KOPT-K1 (cell line): ENCODE measurements around the gene BPIFB6.

Experiments used
- H3K27ac ChIP-seq: fragments of 200-600 bp; sonication (generic); 2 replicates; pipeline ENCODE4 v1.5.1; 2016; ENCODE audit warnings: antibody characterized with exemption, mild to moderate bottlenecking, low read depth, low read length; ENCODE audit not compliant: poor library complexity, severe bottlenecking
- H3K36me3 ChIP-seq: fragments of 200-600 bp; sonication (generic); 2 replicates; pipeline ENCODE4 v1.5.1; 2017; ENCODE audit warnings: antibody characterized with exemption, mild to moderate bottlenecking, low read length, moderate library complexity; ENCODE audit not compliant: insufficient read depth
- H3K9me3 ChIP-seq: fragments of 200-600 bp; sonication (generic); 2 replicates; pipeline ENCODE4 v1.5.1; 2017; ENCODE audit warnings: antibody characterized with exemption, low read length, mild to moderate bottlenecking; ENCODE audit not compliant: insufficient read depth, poor library complexity, severe bottlenecking

The BPIFB6 gene

DNA sequence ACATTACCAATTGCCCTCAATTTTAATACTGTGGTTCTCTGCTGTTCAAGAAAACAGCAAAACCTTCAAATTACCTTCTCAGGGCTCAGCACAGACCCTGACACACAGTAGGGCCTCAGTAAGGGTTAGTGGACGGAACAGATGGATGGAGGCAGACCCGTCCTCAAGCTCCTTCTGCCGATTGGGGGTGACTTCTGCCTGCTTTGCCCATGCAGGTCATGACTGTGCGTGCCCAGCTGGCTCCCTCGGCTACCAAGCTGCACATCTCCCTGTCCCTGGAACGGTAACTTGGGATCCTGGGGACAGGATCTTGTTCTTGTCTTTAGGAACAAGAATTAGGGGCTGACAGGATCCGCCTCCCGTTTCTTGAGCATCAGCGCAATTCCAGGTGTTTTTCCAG, 38.2 kb downstream of the BPIFB6 start:
- Histone ChIP-seq H3K9me3 (no peaks in the 10 kb centered on the region), H3K36me3 (no peaks in the 10 kb centered on the region), H3K27ac (no peak overlapping the region)

DNA sequence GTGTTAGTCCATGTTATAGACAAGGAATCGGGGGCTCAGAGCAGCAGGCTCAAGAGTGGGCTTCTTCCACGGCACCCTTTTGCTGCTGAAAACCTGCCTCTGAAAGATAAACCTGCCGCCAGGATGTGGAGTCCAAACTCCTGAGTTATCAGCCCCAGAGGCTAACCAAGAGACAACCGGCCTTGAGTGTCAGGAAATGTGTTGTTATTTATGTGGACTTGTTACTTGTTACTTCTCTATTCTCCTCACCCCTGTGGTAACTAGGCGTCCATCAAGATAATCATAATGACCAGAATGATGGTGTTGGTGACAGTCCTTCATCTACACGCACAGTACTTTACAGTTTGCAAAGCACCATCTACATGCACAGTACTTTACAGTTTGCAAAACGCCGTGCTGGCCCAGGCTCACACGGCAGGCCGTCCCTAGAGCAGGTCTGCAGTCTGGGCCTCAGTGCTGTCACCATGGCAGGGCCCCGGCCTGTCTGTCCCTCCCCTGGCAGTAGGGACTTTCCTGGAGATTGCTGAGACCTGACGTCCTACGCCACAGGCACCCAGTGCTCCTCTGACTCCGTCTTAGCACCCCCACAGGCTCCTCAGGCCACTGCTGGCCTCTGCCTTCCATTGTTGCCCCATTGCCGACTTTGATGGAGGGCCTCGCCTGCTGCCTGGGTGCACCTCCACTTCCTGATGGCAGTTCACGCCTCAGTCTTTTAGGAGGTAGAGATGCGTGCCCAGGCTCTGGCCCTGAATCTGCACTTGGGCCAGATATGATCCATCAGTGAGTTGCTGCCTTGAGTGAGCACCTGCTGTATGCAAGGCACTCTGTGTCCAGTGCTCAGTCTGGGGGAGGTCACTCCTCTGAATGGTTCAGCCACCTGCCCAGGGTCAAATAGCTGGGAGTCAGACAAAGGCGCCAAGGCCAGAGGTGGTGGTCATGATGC, 38.9 kb downstream of the BPIFB6 start:
- Histone ChIP-seq H3K9me3 (no peaks in the 10 kb centered on the region), H3K27ac (no peak overlapping the region)

DNA sequence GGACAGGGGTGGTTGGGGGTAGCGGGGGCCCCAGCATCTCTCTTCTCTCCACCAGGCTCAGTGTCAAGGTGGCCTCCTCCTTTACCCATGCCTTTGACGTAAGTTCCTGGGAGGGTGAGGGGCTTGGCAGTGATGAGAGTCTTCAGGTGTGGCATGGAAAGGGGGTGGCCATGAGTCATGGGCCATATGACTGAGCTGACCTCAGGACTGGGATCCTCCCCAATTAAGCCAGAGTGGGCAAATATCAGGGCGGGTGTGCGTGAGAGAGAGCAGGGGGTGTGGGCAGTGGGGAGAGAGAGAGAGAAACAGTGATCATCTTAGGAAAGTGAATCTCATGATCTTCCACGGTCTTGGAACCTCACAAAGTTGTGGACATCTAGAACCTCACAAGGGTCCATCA, 39.8 kb downstream of the BPIFB6 start:
- Histone ChIP-seq H3K27ac (no peak overlapping the region), H3K36me3 (no peaks in the 10 kb centered on the region), H3K9me3 (no peaks in the 10 kb centered on the region)

More for the DNA sequence above, 38.9 kb downstream of the BPIFB6 start:
- H3K36me3 ChIP-seq: no peaks in the 10 kb centered on the region

DNA sequence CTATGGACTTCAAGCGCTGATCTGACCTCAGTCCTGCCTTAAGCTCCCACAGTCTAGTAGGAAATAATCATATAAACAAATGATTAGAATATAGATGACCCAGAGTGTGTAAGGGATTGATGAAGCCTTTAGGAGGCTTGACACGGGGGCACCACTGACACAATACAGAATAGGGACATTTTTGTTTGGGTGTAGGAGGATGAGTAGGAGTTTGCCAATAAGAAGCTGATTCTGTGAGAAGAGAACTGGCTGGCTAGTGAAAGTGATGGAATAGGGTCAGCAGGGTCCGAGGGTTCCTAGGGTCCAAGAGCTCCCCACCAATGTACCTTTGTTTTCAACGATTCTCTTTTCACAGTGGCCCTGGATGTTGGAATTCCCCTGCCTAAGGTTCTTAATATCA, 40.9 kb downstream of the BPIFB6 start:
- Histone ChIP-seq H3K9me3 (no peaks in the 10 kb centered on the region), H3K27ac (no peak overlapping the region), H3K36me3 (no peaks in the 10 kb centered on the region)

DNA sequence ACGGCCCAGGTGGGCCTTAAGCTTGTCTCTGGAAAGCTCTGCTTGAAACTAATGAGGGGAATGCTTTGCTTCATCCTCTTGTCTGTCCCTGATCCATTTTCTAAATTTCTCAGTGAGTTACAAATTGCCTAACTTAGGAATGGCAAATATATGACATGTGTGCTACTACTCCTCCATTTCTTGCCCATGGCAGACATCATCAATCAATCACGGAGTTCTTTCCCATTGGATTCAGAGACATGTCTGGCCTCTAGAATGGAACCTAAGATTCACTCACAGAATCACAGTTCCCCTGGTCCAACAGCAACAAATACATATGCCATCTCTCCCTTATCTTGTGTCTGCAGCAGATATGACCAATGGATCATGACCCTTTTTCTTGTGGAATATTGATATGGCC, 41.4 kb downstream of the BPIFB6 start:
- H3K27ac ChIP-seq: no peak overlapping the region
- no peaks in the 10 kb centered on the region for H3K9me3 ChIP-seq
- no peaks in the 10 kb centered on the region for H3K36me3 ChIP-seq

DNA sequence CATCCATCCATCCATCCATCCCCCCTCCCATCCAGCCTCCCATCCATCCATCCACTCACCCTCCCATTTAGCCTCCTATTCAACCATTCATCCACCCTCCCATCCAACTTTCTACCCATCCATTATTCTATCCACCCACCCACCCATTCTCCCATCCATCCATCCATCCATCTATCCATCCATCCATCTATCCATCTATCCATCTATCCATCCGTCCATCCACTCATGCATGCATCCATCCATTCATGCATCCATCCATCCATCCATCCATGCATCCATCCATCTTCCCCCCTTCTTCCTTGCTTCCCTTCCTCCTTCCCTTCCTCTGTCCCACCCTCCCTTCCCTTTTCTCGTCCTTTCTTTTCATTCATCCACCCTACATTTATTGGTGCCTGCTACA, 43.2 kb downstream of the BPIFB6 start:
- no peak overlapping the region for H3K27ac ChIP-seq
- no peaks in the 10 kb centered on the region for H3K9me3 ChIP-seq
- no peaks in the 10 kb centered on the region for H3K36me3 ChIP-seq

DNA sequence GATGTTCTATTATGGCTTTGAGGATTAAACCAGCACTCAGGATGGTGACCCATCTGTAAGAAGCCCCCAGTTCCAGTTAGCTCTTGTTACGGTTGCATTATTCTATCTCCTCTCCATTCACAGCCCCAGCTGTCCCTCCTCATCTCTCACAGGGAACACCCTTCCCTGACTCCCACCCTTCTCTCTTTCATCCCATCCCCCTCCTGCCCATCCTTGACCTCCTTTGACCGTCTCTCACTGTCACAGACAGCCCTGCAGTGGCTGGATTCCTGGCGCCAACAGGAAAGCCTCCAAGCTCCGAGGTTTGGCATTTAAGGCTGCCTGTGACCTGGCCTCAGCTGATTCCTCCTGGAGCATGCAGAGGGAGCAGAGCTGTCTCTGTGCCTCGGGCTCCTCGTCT, 43.8 kb downstream of the BPIFB6 start:
- no peak overlapping the region for H3K27ac ChIP-seq
- no peaks in the 10 kb centered on the region for H3K9me3 ChIP-seq
- H3K36me3 ChIP-seq: no peaks in the 10 kb centered on the region

DNA sequence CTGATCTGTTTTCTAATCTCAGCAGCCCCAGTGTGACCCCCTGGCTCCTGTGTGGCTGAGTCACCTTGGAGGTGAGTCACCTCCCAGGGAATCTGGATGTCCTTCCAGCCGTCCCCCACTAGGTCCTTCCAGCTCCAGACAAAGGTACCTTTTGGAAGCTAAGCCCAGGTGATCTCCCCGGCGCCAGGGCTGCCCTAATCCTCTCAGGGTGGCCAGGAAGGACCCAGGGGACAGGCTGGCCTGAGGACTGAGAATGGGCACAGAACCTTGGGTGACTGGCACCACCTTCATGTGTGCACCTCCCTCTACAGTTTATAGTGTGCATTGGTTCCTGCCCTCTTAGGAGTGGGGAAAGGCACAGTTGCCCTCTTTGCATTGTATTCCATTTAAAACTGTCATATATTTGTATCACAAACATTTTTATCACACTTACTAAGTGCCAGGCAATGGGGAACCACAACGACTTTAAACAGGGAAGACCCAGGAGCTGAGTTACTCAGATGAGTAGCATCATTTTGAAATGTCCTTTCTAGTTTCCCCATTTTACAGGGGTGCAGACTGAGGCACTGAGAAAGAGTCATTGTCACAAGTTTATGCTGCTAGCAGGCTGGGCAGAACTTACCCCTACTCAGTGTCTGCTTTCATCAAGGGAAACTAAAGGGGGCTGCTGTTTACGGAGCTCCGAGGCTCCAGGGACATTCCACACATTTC, 45.4 kb downstream of the BPIFB6 start:
- no peaks in the 10 kb centered on the region for H3K36me3 ChIP-seq
- H3K9me3 ChIP-seq: no peaks in the 10 kb centered on the region
- no peak overlapping the region for H3K27ac ChIP-seq

DNA sequence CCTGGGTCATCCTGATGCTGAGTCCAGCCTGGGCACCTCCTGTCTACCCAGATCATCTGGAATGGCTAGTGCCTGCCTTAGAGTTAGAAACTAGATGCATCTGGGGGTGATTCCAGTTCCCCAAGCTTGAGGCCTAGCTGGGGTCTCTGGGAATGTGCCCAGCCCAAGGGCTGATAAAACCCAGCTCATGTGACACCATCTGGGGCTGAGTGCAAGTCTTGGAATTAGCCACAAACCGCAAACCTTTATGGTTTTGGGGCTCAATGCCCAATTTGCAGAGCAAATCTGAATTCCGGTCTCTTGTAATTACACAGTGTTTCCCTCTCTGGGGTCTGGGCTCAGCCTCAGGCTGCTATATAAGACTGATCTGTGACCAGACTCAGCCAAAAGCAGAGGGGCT, 47.8 kb downstream of the BPIFB6 start, which contains the start of gene BPIFB4:
Gene BPIFB4 (plus strand): TSS at position 385 of the 400 bp plus-strand sequence. CDS start 1,884 bp downstream, outside the sequence.
- Histone ChIP-seq H3K27ac (no peak within 1 kb of the TSS), H3K36me3 (no peaks in the 10 kb centered on the region), H3K9me3 (no peaks in the 10 kb centered on the region)

DNA sequence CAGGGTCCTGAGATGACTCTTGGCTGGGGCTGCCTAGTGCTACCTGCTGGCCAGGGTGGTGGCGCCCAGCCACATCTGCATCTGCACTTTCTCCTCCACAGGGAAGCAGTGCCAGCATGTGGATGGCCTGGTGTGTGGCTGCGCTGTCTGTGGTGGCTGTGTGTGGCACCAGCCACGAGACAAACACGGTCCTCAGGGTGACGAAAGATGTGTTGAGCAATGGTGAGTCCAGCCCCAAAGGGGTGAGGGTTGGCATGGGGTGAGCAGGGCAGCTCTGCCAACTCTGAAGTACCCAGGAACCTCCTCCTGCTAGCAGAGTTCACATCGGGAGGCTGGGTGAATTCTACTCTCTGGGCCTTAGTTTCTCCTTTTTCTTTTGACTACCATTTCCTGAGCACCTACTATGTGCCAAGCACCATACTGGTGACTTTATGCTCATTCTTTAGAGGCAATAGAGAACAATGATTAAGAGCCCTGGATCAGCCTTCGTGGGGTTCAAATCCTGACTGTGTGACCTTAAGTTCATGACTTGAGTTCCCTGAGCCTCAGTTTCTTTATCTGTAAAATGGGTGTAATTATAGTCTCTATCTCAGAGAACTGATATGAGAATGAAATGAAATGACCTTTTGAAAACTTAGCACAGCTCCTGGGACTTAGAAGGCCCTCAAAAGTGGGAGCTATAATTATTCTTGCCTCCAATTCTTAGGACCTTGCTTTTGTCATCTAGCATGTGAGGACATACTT, 50.1 kb downstream of the BPIFB6 start:
- Histone ChIP-seq H3K9me3 (no peaks in the 10 kb centered on the region), H3K36me3 (no peaks in the 10 kb centered on the region), H3K27ac (no peak overlapping the region)

DNA sequence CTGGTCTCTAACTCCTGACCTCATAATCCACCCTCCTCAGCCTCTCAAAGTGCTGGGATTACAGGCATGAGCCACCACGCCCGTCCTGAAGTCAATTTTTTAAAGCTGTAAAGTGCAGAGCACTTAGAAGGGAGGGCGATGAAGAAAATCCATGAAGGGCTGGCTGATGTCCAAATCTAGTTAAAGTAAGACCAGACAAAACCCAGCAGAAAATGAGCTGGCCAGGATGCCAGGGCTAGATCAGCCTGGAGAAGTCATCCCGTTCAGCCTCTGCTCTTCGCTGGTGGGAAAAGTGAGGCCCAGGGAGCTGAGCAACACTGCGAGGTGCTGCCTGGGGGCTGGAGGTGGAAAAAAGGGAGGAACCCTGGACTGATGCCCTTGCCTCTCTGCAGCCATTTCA, 51.1 kb downstream of the BPIFB6 start:
- Histone ChIP-seq H3K27ac (no peak overlapping the region), H3K36me3 (no peaks in the 10 kb centered on the region)

DNA sequence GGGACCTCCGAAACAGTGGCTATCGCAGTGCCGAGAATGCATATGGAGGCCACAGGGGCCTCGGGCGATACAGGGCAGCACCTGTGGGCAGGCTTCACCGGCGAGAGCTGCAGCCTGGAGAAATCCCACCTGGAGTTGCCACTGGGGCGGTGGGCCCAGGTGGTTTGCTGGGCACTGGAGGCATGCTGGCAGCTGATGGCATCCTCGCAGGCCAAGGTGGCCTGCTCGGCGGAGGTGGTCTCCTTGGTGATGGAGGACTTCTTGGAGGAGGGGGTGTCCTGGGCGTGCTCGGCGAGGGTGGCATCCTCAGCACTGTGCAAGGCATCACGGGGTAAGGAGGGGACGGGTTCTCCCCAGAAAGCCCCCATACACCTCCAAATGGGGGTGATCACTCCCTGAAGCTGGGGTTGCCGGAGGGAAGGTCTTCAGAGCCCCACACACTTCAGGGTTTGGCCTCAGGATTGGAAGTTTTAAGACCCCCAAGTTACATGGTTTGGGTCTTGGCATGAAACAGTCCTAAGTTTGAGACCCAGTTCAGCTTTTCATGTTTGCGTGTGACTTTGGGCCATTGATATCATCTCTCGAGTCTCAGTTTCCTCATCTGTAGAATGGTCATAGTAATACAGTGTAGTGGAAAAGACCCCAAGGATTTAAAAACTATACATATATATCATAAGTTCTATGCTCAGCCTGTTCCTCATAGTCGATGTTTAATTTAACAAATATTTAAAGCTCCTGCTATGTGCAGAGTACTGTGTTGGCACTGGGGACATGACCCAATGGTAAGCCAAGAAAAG, 52.3 kb downstream of the BPIFB6 start:
- Histone ChIP-seq H3K9me3 (no peaks in the 10 kb centered on the region), H3K36me3 (no peaks in the 10 kb centered on the region), H3K27ac (no peak overlapping the region)

More for the DNA sequence above, 51.1 kb downstream of the BPIFB6 start:
- no peaks in the 10 kb centered on the region for H3K9me3 ChIP-seq

DNA sequence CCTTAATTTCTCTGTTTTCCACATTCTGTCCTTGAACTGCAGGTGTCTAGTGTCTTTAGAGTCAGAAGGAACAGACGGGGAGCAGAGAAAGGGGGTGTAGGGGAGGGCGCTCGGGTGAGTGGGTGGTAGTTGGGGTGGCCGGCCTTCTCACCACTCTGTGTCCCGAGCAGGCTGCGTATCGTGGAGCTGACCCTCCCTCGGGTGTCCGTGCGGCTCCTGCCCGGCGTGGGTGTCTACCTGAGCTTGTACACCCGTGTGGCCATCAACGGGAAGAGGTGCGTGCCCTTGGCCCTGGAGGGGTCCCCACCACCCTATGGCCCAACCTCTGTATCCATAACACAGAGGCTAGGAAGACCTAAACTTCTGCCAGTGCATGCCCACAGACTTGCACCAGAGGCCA, 53.3 kb downstream of the BPIFB6 start:
- Histone ChIP-seq H3K36me3 (no peaks in the 10 kb centered on the region), H3K9me3 (no peaks in the 10 kb centered on the region)

DNA sequence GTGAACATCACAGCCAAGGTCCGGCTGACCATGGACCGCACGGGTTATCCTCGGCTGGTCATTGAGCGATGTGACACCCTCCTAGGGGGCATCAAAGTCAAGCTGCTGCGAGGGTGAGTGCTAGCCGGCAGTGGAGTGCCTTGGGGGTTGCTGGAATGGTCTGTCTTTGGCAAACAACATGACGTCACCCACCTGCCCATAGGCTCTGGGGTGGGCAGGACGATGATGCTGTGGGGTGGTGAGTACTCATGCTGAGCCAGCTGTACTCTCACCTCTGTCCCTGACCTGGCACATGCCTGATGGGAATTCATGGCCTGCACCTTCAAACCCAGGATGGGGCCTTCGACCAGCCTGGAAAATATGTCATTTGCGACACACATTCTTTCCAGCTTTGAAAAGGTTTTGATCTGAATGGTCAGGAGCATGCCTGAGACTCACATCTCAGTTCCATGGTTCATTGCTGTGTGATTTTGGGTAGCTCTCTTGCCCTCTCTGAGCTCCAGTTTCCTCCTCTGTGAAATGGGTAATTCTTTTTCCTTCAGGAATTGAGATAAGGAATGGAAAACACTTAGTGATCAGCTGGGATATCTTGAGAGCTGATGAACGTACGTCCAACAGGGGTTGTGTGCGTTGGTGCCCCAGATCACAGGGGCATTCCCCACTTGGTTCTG, 54.7 kb downstream of the BPIFB6 start:
- H3K36me3 ChIP-seq: no peaks in the 10 kb centered on the region
- H3K9me3 ChIP-seq: no peaks in the 10 kb centered on the region
- H3K27ac ChIP-seq: no peak overlapping the region

More for the DNA sequence above, 53.3 kb downstream of the BPIFB6 start:
- H3K27ac ChIP-seq: no peak overlapping the region
